Gastroesophageal sphincter (tissue), 3 donors: ENCODE measurements around the gene TPRN.

ENCODE experiments used
- POLR2A ChIP-seq, 2 donors: fragments of 450-650 bp; IDR thresholded peaks; one replicate each; pipeline ENCODE4 v1.6.1; 2017; ENCODE audit warnings: antibody characterized with exemption in 2 of 2, mild to moderate bottlenecking in 2 of 2, moderate library complexity in 1 of 2
- TF ChIP-seq, protein P1 (sequence below), 4 experiments: fragments of 200-600 bp in 2 of 4; fragments of 450-650 bp in 2 of 4; sonication (generic) in 1 of 4; IDR thresholded peaks; one replicate each; pipeline ENCODE4 v1.5.1; 2017 to 2019; ENCODE audit warnings: antibody characterized with exemption in 4 of 4, mild to moderate bottlenecking in 2 of 4, moderate library complexity in 2 of 4

DNA sequence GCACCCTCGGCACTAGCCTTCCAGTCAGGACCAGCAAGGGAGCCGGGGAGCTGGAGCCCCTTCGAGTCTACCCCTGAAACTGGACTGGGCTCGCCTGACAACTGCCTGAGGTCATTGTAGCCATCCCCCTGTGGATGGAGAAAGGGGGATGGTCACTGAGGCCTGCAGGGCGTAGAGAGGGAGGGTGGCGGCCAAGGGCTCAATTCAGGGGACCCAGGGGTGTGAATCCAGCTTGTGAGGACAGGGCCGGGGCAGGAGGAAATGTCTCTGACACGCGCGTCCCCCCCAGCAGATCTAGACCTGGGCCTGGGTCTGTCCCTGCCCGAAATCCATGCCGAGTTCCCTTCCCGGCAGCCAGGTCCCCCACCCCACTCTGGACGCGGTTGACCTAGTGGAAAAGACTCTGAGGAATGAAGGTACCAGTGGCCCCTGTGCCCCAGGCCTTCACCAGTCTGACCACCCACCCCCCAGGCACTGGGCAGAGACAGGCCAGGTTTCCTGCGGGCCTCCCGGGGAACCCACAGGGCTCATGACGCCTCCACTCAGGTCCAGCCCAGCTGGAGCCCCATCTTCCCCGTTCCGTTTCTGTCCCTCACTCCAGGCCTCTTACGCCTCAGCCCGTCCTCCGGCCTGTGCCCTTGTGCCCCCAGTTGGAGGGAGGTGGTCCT, 31.0 kb upstream of the TPRN start:
- TF ChIP-seq, protein P1, sequence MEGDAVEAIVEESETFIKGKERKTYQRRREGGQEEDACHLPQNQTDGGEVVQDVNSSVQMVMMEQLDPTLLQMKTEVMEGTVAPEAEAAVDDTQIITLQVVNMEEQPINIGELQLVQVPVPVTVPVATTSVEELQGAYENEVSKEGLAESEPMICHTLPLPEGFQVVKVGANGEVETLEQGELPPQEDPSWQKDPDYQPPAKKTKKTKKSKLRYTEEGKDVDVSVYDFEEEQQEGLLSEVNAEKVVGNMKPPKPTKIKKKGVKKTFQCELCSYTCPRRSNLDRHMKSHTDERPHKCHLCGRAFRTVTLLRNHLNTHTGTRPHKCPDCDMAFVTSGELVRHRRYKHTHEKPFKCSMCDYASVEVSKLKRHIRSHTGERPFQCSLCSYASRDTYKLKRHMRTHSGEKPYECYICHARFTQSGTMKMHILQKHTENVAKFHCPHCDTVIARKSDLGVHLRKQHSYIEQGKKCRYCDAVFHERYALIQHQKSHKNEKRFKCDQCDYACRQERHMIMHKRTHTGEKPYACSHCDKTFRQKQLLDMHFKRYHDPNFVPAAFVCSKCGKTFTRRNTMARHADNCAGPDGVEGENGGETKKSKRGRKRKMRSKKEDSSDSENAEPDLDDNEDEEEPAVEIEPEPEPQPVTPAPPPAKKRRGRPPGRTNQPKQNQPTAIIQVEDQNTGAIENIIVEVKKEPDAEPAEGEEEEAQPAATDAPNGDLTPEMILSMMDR (IDR thresholded peaks at IDR 0.05) = no peak
- no peak for TF ChIP-seq POLR2A (IDR thresholded peaks at IDR 0.05)
